Body of pancreas (tissue), 4 donors: ENCODE data around the gene CCBE1. TPM values are rescaled to one million over a fixed set of nuclear protein-coding genes. Genes with fewer than 3 reads are reported as not detected.

Source experiments
- ATAC-seq: fragments of 150-250 bp; one replicate; pipeline ENCODE4 v1.9.1; 2016
- DNase-seq, 4 donors: peaks; one replicate each; pipeline ENCODE4 v3.0.0-alpha.2; 2019
- H3K27ac ChIP-seq, 4 donors: fragments of 200-600 bp; sonication (generic); 1 replicate in 3 of 4; 2 replicates in 1 of 4; pipeline versions ENCODE4 v1.5.1 to v1.6.1; 2016 to 2019; ENCODE audit warnings: mild to moderate bottlenecking in 1 of 4, mixed read lengths in 1 of 4, moderate library complexity in 1 of 4
- H3K27me3 ChIP-seq, 2 donors: fragments of 200-600 bp; sonication (generic); one replicate each; pipeline ENCODE4 v1.6.0; 2016; ENCODE audit warnings: mild to moderate bottlenecking in 1 of 2
- H3K36me3 ChIP-seq, 2 donors: fragments of 200-600 bp; sonication (generic); replicated peaks in 1 of 2; 2 replicates each; pipeline ENCODE4 v1.5.1; 2016; ENCODE audit warnings: low read depth in 2 of 2; ENCODE audit not compliant: insufficient read depth in 1 of 2
- H3K4me1 ChIP-seq: fragments of 200-600 bp; sonication (generic); one replicate; pipeline ENCODE4 v1.6.0; 2016
- H3K4me3 ChIP-seq, 2 donors: fragments of 200-600 bp; sonication (generic); 1 replicate in 1 of 2; 2 replicates in 1 of 2; pipeline ENCODE4 v1.5.1; 2016 to 2019
- H3K9me3 ChIP-seq, 3 donors: fragments of 200-600 bp; sonication (generic); 1 replicate in 2 of 3; 2 replicates in 1 of 3; pipeline ENCODE4 v1.5.1; 2016
- CTCF ChIP-seq, 7 experiments: fragments of 450-650 bp in 4 of 7; fragments of 200-600 bp in 3 of 7; sonication (generic) in 3 of 7; IDR thresholded peaks; one replicate each; pipeline ENCODE4 v1.5.1; 2016 to 2019; ENCODE audit warnings: antibody characterized with exemption in 7 of 7
- POLR2A ChIP-seq, 3 donors: fragments of 450-650 bp; IDR thresholded peaks; one replicate each; pipeline ENCODE4 v1.6.1; 2016; ENCODE audit warnings: antibody characterized with exemption in 3 of 3, mild to moderate bottlenecking in 2 of 3
- WGBS, 2 donors: methylation state at CpG; one replicate each; pipeline ENCODE4 v1.1.5; 2017; 5-methylcytosine and 5-hydroxymethylcytosine counted together
- intact Hi-C: fragments of 100-400 bp; cut with DNase I; formaldehyde crosslinking; loops from one replicate; pipeline ENCODE4 v1.15.1; 2023
- total RNA-seq, 2 donors: library from RNA; depleted of rRNA; stranded (reverse); fragments of >200 nt; gene quantifications; one replicate each; pipeline ENCODE4 v1.1.0, GENCODE V29; 2016

The CCBE1 gene
- total RNA-seq, 2 donors from 2014 or later, result 0.99 to 4.4 TPM

GRCh38 chr18:59690996-59691395 lies 6.2 kb downstream of the CCBE1 start:
- Histone ChIP-seq H3K4me3 (no peak overlapping the region), H3K36me3 (no peaks in the 10 kb centered on the region), H3K4me1 (peaks cover under 1% of the 10 kb centered on the region), H3K27ac (no peak overlapping the region), H3K9me3 (no peaks in the 10 kb centered on the region), H3K27me3 (peaks cover 0 to 5% of the 10 kb centered on the region in 2 donors)
- intact Hi-C loops, result no loop called here
- TF ChIP-seq POLR2A (IDR thresholded peaks at IDR 0.05) (no peak), CTCF (IDR thresholded peaks at IDR 0.05) (no peak)
- DNase-seq (no peak), ATAC-seq (no peak)

- ATAC-seq (no peak), DNase-seq (no peak)
- intact Hi-C loops, result no loop called here
- 18 to 20% methylated on average over 8 of the region's 8 CpGs for WGBS, 2 donors
- H3K9me3 ChIP-seq, result no peaks in the 10 kb centered on the region
- H3K4me1 ChIP-seq, result no peaks in the 10 kb centered on the region
- H3K4me3 ChIP-seq, result no peak overlapping the region
- TF ChIP-seq POLR2A (IDR thresholded peaks at IDR 0.05) (no peak), CTCF (IDR thresholded peaks at IDR 0.05) (no peak)
- H3K27ac ChIP-seq, result no peak overlapping the region
- H3K27me3 ChIP-seq, result peaks cover 0 to 1% of the 10 kb centered on the region in 2 donors
- H3K36me3 ChIP-seq, result no peaks in the 10 kb centered on the region
These were observed 6.8 kb downstream of the CCBE1 start for GRCh38 chr18:59690186-59690982.

- intact Hi-C loops, result no loop called here
- ATAC-seq (no peak), DNase-seq (no peak)
- Histone ChIP-seq H3K27ac (no peak overlapping the region), H3K4me3 (no peak overlapping the region), H3K27me3 (no peaks in the 10 kb centered on the region), H3K9me3 (no peaks in the 10 kb centered on the region), H3K36me3 (no peaks in the 10 kb centered on the region), H3K4me1 (no peaks in the 10 kb centered on the region)
- TF ChIP-seq CTCF (IDR thresholded peaks at IDR 0.05), result no peak
- no peak for TF ChIP-seq POLR2A (IDR thresholded peaks at IDR 0.05)
- WGBS, 2 donors, result 57 to 58% methylated on average over 3 of the region's 3 CpGs
These were observed 7.5 kb downstream of the CCBE1 start for GRCh38 chr18:59689756-59690155.

GRCh38 chr18:59686260-59686659 lies 11.0 kb downstream of the CCBE1 start:
- no peaks in the 10 kb centered on the region for H3K4me1 ChIP-seq
- no peak for TF ChIP-seq CTCF (IDR thresholded peaks at IDR 0.05)
- TF ChIP-seq POLR2A (IDR thresholded peaks at IDR 0.05), result no peak
- no peak overlapping the region for H3K4me3 ChIP-seq
- WGBS, 2 donors, result 40 to 43% methylated on average over 1 of the region's 1 CpG
- intact Hi-C loops, result no loop called here
- H3K36me3 ChIP-seq, result no peaks in the 10 kb centered on the region
- H3K27me3 ChIP-seq, result no peaks in the 10 kb centered on the region
- DNase-seq (no peak), ATAC-seq (no peak)
- H3K27ac ChIP-seq, result no peak overlapping the region
- H3K9me3 ChIP-seq, result no peaks in the 10 kb centered on the region

- no peak for DNase-seq
- WGBS, 2 donors, result 11 to 24% methylated on average over 4 of the region's 4 CpGs
- H3K36me3 ChIP-seq, result no peaks in the 10 kb centered on the region
- no peaks in the 10 kb centered on the region for H3K4me1 ChIP-seq
- H3K9me3 ChIP-seq, result no peaks in the 10 kb centered on the region
- TF ChIP-seq POLR2A (IDR thresholded peaks at IDR 0.05), result no peak
- no peak for TF ChIP-seq CTCF (IDR thresholded peaks at IDR 0.05)
- no peak overlapping the region for H3K4me3 ChIP-seq
- no peak overlapping the region for H3K27ac ChIP-seq
- intact Hi-C loops, result no loop called here
- H3K27me3 ChIP-seq, result no peaks in the 10 kb centered on the region
- no peak for ATAC-seq
These were observed 11.7 kb downstream of the CCBE1 start for GRCh38 chr18:59685501-59685900.
